HG03558 (cell line): ENCODE measurements around the gene ICAM4.
"Not testable (repeated sequence)": the region's sequence is repeated elsewhere in the genome, so short reads cannot be mapped to it uniquely, and the experiment has no call there.

Experiments used
- ATAC-seq: cut with Tn5 transposase; IDR thresholded peaks from one replicate; pipeline ENCODE4 v1.9.1; 2021; ENCODE audit warnings: moderate number of reproducible peaks; ENCODE audit not compliant: unreplicated experiment; ENCODE audit errors: extremely low read depth

ICAM4 gene

GRCh38 chr19:10286803-10287737, at the start of gene ICAM4:
Gene ICAM4 (plus strand): TSS chr19:10286955. CDS start chr19:10287013, 58 bp downstream.
- no peak for ATAC-seq

GRCh38 chr19:10237702-10238101, 49.1 kb upstream of the ICAM4 start:
- no peak for ATAC-seq

- ATAC-seq, result no peak
Observed at GRCh38 chr19:10238172-10238783, 48.5 kb upstream of the ICAM4 start.

- ATAC-seq, result not testable (repeated sequence)
Observed at GRCh38 chr19:10241826-10242449, 44.8 kb upstream of the ICAM4 start.

GRCh38 chr19:10243606-10244005, 43.1 kb upstream of the ICAM4 start:
- ATAC-seq, result no peak

GRCh38 chr19:10245189-10245939, 41.4 kb upstream of the ICAM4 start:
- no peak for ATAC-seq

- no peak for ATAC-seq
Observed at GRCh38 chr19:10246511-10246910, 40.2 kb upstream of the ICAM4 start.

GRCh38 chr19:10251792-10252694, 34.7 kb upstream of the ICAM4 start, which contains the start of gene MRPL4:
Gene MRPL4 (plus strand): TSS chr19:10252214. CDS start chr19:10252254, 40 bp downstream.
- peak; percentile 72 for ATAC-seq

- ATAC-seq, result no peak
Observed at GRCh38 chr19:10252707-10253106, 34.0 kb upstream of the ICAM4 start.

- ATAC-seq, result no peak
Observed at GRCh38 chr19:10254244-10254643, 32.5 kb upstream of the ICAM4 start.

- no peak for ATAC-seq
Observed at GRCh38 chr19:10255358-10255757, 31.4 kb upstream of the ICAM4 start.

- ATAC-seq, result no peak
Observed at GRCh38 chr19:10256551-10256950, 30.2 kb upstream of the ICAM4 start.

GRCh38 chr19:10256970-10257615, 29.7 kb upstream of the ICAM4 start:
- ATAC-seq, result no peak

GRCh38 chr19:10258080-10258710, 28.6 kb upstream of the ICAM4 start:
- no peak for ATAC-seq

- no peak for ATAC-seq
Observed at GRCh38 chr19:10259162-10259905, 27.4 kb upstream of the ICAM4 start.

GRCh38 chr19:10260141-10260584, 26.6 kb upstream of the ICAM4 start:
- no peak for ATAC-seq

- ATAC-seq, result no peak
Observed at GRCh38 chr19:10262771-10263170, 24.0 kb upstream of the ICAM4 start.

- no peak for ATAC-seq
Observed at GRCh38 chr19:10266706-10267105, 20.0 kb upstream of the ICAM4 start.
